A673 (cell line): ENCODE results near the gene RGS6. TPM values are rescaled to one million over a fixed set of nuclear protein-coding genes. Genes with fewer than 3 reads are reported as not detected.

Experiments used
- BruUV-seq: library from RNA; stranded (reverse); fragments of 400-500 nt; replicated peaks from 2 replicates; lab custom pipeline; 2021; lab: Mats Ljungman, UMichigan
- CTCF ChIA-PET: fragments of 300-600 bp; sonication (Branson Sonifier 250); formaldehyde crosslinking; loops from one replicate; lab custom pipeline; 2022; ENCODE audit warnings: antibody characterized with exemption; lab: Charles Lee
- POLR2A ChIA-PET: fragments of 300-600 bp; sonication (Branson Sonifier 250); formaldehyde crosslinking; loops from one replicate; lab custom pipeline; 2022; ENCODE audit warnings: antibody characterized with exemption; ENCODE audit not compliant: low non-redundant PET; lab: Charles Lee
- DNase-seq: peaks from one replicate; pipeline ENCODE4 v3.0.0-alpha.2; 2015; ENCODE audit warnings: low spot score
- H3K27ac ChIP-seq: fragments of 200-600 bp; sonication (generic); 2 replicates; pipeline ENCODE4 v1.5.1; 2016; ENCODE audit warnings: mixed run types, low read depth, mild to moderate bottlenecking, mixed read lengths, antibody characterized with exemption, low read length; ENCODE audit not compliant: poor library complexity, severe bottlenecking
- H3K27me3 ChIP-seq: fragments of 200-600 bp; sonication (generic); replicated peaks from 2 replicates; pipeline ENCODE4 v1.6.1; 2017; ENCODE audit warnings: mixed run types, low read depth, mild to moderate bottlenecking, mixed read lengths, antibody characterized with exemption, low read length; ENCODE audit not compliant: insufficient read depth, poor library complexity
- H3K36me3 ChIP-seq: fragments of 200-600 bp; sonication (generic); 2 replicates; pipeline ENCODE4 v1.6.1; 2016; ENCODE audit warnings: mixed run types, mild to moderate bottlenecking, mixed read lengths, antibody characterized with exemption, low read length; ENCODE audit not compliant: insufficient read depth, poor library complexity, severe bottlenecking
- H3K4me1 ChIP-seq: fragments of 200-600 bp; sonication (generic); 2 replicates; pipeline ENCODE4 v1.6.1; 2017; ENCODE audit warnings: mixed run types, mild to moderate bottlenecking, mixed read lengths, antibody characterized with exemption, low read length; ENCODE audit not compliant: insufficient read depth, poor library complexity, severe bottlenecking
- H3K4me3 ChIP-seq: fragments of 200-600 bp; sonication (generic); 2 replicates; pipeline ENCODE4 v1.5.1; 2016; ENCODE audit warnings: low read depth, mixed run types, mild to moderate bottlenecking, mixed read lengths, low read length; ENCODE audit not compliant: poor library complexity, severe bottlenecking
- H3K9me3 ChIP-seq: fragments of 200-600 bp; sonication (generic); 2 replicates; pipeline ENCODE4 v1.6.1; 2016; ENCODE audit warnings: mixed run types, low read depth, mild to moderate bottlenecking, mixed read lengths, antibody characterized with exemption, low read length; ENCODE audit not compliant: poor library complexity, severe bottlenecking
- EZH2 ChIP-seq: fragments of 200-600 bp; sonication (generic); IDR thresholded peaks from 2 replicates; pipeline ENCODE4 v1.6.1; 2017; ENCODE audit warnings: borderline replicate concordance, low read depth, mild to moderate bottlenecking, mixed read lengths, antibody characterized with exemption, low read length; ENCODE audit not compliant: poor library complexity, severe bottlenecking
- intact Hi-C: fragments of 100-400 bp; cut with micrococcal nuclease; formaldehyde crosslinking; loops from one replicate; pipeline ENCODE4 v1.10.0; 2022; ENCODE audit not compliant: unreplicated experiment
- total RNA-seq: library from RNA; stranded (reverse); gene quantifications from 2 replicates; pipeline ENCODE4 v1.2.3, GENCODE V29; 2021
- TF ChIP-seq, protein P1 (sequence below): fragments of 300-800, 200-600 bp; sonication (generic); conservative IDR thresholded peaks from 2 replicates; pipeline ENCODE4 v1.5.1; 2017; ENCODE audit warnings: low read depth, mild to moderate bottlenecking, antibody characterized with exemption, low read length, moderate library complexity, mixed read lengths

Gene RGS6
- total RNA-seq, 1 experiment from 2014 or later = not detected

DNA sequence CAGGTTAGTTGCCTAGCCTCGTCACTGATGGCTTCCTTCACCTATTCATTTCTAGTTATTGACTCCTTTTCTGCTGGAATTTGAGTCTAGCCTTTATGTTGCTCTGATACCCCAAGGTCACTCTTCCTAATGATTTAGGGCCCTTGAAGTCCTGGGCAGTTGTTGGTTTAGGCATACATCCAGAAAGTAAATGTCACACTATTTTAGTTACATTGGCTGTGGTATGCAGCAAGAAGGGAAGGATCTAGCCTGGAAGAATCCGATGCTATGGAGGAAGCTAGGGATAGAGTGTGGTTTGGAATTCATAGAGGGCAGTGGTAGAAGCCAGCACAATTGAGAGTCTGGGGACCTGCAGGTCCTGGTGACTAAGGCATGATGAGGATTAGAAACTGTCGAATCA is 38.0 kb downstream of the RGS6 start:
- Histone ChIP-seq H3K27me3 (no peaks in the 10 kb centered on the region), H3K4me1 (no peaks in the 10 kb centered on the region), H3K4me3 (no peak overlapping the region), H3K9me3 (no peaks in the 10 kb centered on the region), H3K27ac (no peak overlapping the region), H3K36me3 (no peaks in the 10 kb centered on the region)
- no peak for DNase-seq
- ChIA-PET POLR2A (no interaction called here), CTCF (no interaction called here)
- TF ChIP-seq, protein P1, sequence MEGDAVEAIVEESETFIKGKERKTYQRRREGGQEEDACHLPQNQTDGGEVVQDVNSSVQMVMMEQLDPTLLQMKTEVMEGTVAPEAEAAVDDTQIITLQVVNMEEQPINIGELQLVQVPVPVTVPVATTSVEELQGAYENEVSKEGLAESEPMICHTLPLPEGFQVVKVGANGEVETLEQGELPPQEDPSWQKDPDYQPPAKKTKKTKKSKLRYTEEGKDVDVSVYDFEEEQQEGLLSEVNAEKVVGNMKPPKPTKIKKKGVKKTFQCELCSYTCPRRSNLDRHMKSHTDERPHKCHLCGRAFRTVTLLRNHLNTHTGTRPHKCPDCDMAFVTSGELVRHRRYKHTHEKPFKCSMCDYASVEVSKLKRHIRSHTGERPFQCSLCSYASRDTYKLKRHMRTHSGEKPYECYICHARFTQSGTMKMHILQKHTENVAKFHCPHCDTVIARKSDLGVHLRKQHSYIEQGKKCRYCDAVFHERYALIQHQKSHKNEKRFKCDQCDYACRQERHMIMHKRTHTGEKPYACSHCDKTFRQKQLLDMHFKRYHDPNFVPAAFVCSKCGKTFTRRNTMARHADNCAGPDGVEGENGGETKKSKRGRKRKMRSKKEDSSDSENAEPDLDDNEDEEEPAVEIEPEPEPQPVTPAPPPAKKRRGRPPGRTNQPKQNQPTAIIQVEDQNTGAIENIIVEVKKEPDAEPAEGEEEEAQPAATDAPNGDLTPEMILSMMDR = no peak
- TF ChIP-seq EZH2 = no peak
- BruUV-seq = no TSS peak
- intact Hi-C loops = no loop called here

DNA sequence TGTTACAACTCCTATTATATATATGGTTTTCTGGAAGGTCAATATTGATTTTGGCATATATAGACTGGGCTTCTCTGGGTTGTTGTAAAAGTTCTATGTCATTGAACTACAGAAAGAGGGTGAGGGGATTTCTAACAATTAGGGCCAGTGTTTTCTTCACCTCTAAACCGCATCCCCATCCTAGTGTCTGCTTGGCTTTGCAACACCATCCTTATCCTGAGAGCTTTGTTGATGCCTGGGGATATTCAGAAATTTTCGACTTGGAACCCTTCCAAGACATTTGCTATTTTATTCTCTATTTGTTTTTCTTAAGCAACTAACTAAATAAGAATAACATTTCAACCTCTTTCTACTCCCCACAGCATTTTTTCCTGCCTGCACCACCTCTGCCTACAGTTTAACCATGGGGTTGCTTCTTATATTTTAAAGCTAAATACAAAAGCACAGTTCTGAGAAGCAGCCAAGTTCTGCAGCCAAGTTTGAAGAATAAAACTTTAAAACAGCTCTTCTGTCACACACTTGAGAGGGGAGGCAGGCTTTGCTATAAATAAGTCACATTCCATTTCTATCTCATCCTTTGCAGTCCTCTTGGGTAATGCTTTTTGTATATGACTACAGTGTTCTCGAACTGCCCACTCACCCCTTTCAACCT is 53.4 kb downstream of the RGS6 start:
- ChIA-PET POLR2A (no interaction called here), CTCF (no interaction called here)
- Histone ChIP-seq H3K4me1 (no peaks in the 10 kb centered on the region), H3K4me3 (no peak overlapping the region), H3K27me3 (no peaks in the 10 kb centered on the region), H3K36me3 (no peaks in the 10 kb centered on the region), H3K27ac (no peak overlapping the region), H3K9me3 (no peaks in the 10 kb centered on the region)
- intact Hi-C loops = no loop called here
- BruUV-seq = no TSS peak
- TF ChIP-seq, protein P1 = no peak
- TF ChIP-seq EZH2 = no peak
- no peak for DNase-seq

DNA sequence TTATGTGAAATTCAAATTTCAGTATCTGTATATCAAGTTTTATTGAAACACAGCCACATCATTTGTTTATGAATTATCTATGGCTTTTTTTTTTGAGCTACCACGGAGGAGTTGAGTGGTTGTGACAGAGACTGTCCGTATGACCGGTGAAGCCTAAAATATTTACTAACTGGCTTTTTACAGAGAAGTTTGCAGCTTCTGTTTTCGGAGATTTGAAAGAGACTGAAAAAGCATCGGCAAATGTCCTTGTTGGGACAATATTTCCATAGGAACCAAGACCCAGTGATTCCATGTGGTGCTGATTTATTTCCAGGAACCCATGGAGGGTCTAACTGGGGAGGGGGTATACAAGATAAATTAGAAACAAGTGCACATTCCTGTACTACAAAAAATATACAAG is 56.2 kb downstream of the RGS6 start:
- Histone ChIP-seq H3K27ac (no peak overlapping the region), H3K36me3 (no peaks in the 10 kb centered on the region), H3K9me3 (no peaks in the 10 kb centered on the region), H3K27me3 (no peaks in the 10 kb centered on the region), H3K4me3 (no peak overlapping the region), H3K4me1 (no peaks in the 10 kb centered on the region)
- ChIA-PET CTCF (no interaction called here), POLR2A (no interaction called here)
- DNase-seq = no peak
- TF ChIP-seq, protein P1 = no peak
- no peak for TF ChIP-seq EZH2
- BruUV-seq = no TSS peak
- intact Hi-C loops = no loop called here
